ENCODE results near the gene FGFRL1.

FGFRL1 gene

GRCh38 chr4:1060621-1061020 is 49.2 kb downstream of the FGFRL1 start:
- no peak for DNase-seq (ENCODE audit: low read depth)
- no peak overlapping the region for H3K4me3 ChIP-seq (ENCODE audit: low read length)
- no peak for TF ChIP-seq CTCF (conservative IDR thresholded peaks at IDR 0.05; ENCODE audit: low read depth, low read length)

- no peak overlapping the region for H3K4me3 ChIP-seq (ENCODE audit: low read length)
- no peak for DNase-seq (ENCODE audit: low read depth)
- no peak for TF ChIP-seq CTCF (conservative IDR thresholded peaks at IDR 0.05; ENCODE audit: low read depth, low read length)
Observed at GRCh38 chr4:1061056-1061700, 49.8 kb downstream of the FGFRL1 start.

GRCh38 chr4:1061760-1062159 is 50.3 kb downstream of the FGFRL1 start:
- no peak for DNase-seq (ENCODE audit: low read depth)
- H3K4me3 ChIP-seq (ENCODE audit: low read length) = no peak overlapping the region
- no peak for TF ChIP-seq CTCF (conservative IDR thresholded peaks at IDR 0.05; ENCODE audit: low read depth, low read length)

GRCh38 chr4:1062419-1062818 is 51.0 kb downstream of the FGFRL1 start:
- no peak overlapping the region for H3K4me3 ChIP-seq (ENCODE audit: low read length)
- DNase-seq (ENCODE audit: low read depth) = no peak
- no peak for TF ChIP-seq CTCF (conservative IDR thresholded peaks at IDR 0.05; ENCODE audit: low read depth, low read length)

- no peak for DNase-seq (ENCODE audit: low read depth)
- no peak overlapping the region for H3K4me3 ChIP-seq (ENCODE audit: low read length)
- TF ChIP-seq CTCF (conservative IDR thresholded peaks at IDR 0.05; ENCODE audit: low read depth, low read length) = no peak
Observed at GRCh38 chr4:1065732-1066131, 54.3 kb downstream of the FGFRL1 start.

GRCh38 chr4:1069394-1069793 is 58.0 kb downstream of the FGFRL1 start:
- TF ChIP-seq CTCF (conservative IDR thresholded peaks at IDR 0.05; ENCODE audit: low read depth, low read length) = no peak
- no peak for DNase-seq (ENCODE audit: low read depth)
- H3K4me3 ChIP-seq (ENCODE audit: low read length) = no peak overlapping the region

GRCh38 chr4:1072830-1073446 is 61.5 kb downstream of the FGFRL1 start:
- H3K4me3 ChIP-seq (ENCODE audit: low read length) = no peak overlapping the region
- no peak for DNase-seq (ENCODE audit: low read depth)
- TF ChIP-seq CTCF (conservative IDR thresholded peaks at IDR 0.05; ENCODE audit: low read depth, low read length) = peak; percentile 84

All from retinal pigment epithelial cell (primary cell).